ENCODE results near the gene RBMS3. TPM values are rescaled to one million over a fixed set of nuclear protein-coding genes. Genes with fewer than 3 reads are reported as not detected.

Gene RBMS3
- total and polyA plus RNA-seq, 9 donors, result 11.6 to 79.2 (median 63.1) TPM

DNA sequence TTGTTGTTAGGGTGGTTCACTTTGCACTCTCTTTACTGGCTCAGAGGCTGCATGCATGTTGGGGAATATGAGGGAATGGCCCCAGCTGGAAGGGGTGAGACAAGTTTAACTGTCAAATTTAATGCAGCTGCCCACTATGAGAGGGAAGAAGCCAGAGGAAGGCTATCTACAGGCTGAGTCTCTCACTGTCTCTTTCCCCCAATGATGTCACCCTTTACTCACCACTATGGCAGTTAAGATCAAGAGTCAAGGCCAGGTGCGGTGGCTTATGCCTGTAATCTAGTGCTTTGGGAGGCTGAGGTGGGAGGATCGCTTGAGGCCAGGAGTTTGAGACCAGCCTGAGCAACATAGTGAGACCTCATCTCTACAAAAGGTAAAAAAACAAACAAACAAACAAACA is 12.2 kb upstream of the RBMS3 start:
- no peaks in the 10 kb centered on the region for H3K4me1 ChIP-seq (ENCODE audit: insufficient read depth)
- H3K27ac ChIP-seq, result no peak overlapping the region
- intact Hi-C loops (cut with DNase I), result no loop called here
- TF ChIP-seq EP300 (IDR thresholded peaks at IDR 0.05), result no peak
- TF ChIP-seq, protein P1, sequence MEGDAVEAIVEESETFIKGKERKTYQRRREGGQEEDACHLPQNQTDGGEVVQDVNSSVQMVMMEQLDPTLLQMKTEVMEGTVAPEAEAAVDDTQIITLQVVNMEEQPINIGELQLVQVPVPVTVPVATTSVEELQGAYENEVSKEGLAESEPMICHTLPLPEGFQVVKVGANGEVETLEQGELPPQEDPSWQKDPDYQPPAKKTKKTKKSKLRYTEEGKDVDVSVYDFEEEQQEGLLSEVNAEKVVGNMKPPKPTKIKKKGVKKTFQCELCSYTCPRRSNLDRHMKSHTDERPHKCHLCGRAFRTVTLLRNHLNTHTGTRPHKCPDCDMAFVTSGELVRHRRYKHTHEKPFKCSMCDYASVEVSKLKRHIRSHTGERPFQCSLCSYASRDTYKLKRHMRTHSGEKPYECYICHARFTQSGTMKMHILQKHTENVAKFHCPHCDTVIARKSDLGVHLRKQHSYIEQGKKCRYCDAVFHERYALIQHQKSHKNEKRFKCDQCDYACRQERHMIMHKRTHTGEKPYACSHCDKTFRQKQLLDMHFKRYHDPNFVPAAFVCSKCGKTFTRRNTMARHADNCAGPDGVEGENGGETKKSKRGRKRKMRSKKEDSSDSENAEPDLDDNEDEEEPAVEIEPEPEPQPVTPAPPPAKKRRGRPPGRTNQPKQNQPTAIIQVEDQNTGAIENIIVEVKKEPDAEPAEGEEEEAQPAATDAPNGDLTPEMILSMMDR (IDR thresholded peaks at IDR 0.05), result no peak
- TF ChIP-seq POLR2A (IDR thresholded peaks at IDR 0.05), result no peak
- WGBS, 3 donors, result 86 to 94% (median 88%) methylated on average over 2 of the region's 2 CpGs
- no peaks in the 10 kb centered on the region for H3K27me3 ChIP-seq
- H3K4me3 ChIP-seq, result no peak overlapping the region
- no peak for DNase-seq
- no peaks in the 10 kb centered on the region for H3K36me3 ChIP-seq
- no peaks in the 10 kb centered on the region for H3K9me3 ChIP-seq

DNA sequence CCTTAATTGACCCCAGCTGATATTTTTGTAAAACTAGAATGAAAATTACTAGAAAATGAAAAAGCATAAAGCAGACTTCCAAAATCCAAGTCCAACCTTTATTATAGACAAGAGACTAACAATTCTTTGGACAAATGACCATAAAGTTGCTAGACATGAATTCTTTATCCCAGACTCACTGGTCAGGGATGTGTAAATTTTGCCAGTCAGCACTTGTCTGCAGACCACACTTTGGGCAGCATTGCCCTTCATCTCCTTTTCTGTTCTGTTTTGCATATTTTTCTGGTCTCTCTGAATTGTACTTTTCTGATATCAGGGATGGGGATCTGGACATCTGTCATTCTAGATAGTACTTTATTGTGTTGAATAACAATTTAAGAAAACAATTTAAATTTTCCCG is 10.1 kb upstream of the RBMS3 start:
- intact Hi-C loops (cut with DNase I), result loop anchor here in 1 of 4 donors (10.0 kb wide), 1 partner anchor 484 kb away; no protein-coding TSS in a partner anchor
- H3K4me3 ChIP-seq, result no peak overlapping the region
- WGBS, 3 donors, result 91 to 100% (median 91%) methylated on average over 1 of the region's 1 CpG
- no peaks in the 10 kb centered on the region for H3K9me3 ChIP-seq
- no peak overlapping the region for H3K27ac ChIP-seq
- H3K27me3 ChIP-seq, result no peaks in the 10 kb centered on the region
- H3K36me3 ChIP-seq, result no peaks in the 10 kb centered on the region
- no peak for TF ChIP-seq POLR2A (IDR thresholded peaks at IDR 0.05)
- TF ChIP-seq EP300 (IDR thresholded peaks at IDR 0.05), result no peak
- no peak for DNase-seq
- no peaks in the 10 kb centered on the region for H3K4me1 ChIP-seq (ENCODE audit: insufficient read depth)

DNA sequence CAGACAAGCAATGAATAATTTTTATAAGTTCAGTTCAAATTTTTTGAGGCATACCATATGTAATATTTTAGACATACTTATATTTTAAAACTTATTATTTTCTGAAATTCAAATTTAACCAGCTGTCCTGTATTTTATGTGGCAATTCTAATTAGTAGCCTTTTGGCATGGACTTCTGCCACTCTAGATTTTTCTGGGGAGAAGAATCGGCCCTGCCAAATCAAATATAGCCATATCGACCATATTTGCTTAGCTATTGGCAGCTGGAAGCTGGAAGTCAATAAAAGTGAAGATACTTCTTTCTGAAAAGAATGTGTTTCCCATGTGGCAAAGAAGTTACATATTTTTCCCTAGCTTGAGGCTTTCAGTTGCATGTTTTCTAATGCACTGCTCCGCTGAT is 9.4 kb upstream of the RBMS3 start:
- no peak for TF ChIP-seq POLR2A (IDR thresholded peaks at IDR 0.05)
- WGBS, 3 donors, result 81 to 88% (median 87%) methylated on average over 3 of the region's 3 CpGs
- DNase-seq, result no peak

DNA sequence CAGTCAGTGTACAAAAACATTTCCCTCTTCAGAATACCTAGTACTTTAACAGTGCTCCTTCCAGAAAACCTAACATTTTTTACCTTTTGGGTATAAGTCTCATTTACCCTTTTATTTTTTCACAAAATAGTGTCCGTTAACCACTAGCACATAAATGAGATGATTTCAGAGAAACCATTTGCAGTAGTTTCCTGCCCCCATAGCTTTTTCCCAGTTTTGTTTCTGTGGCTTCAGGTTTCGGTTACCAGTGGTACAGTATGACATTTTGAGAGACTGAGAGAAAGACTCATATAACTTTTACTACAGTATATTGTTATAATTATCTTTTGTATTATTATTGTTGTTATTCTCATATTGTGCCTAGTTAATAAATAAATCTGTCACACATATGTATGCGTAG is 6.2 kb upstream of the RBMS3 start:
- no peak overlapping the region for H3K27ac ChIP-seq
- intact Hi-C loops (cut with DNase I), result loop anchor here in 1 of 4 donors (10.0 kb wide), 1 partner anchor 480 kb away; no protein-coding TSS in a partner anchor

More for the DNA sequence above, 9.4 kb upstream of the RBMS3 start:
- Histone ChIP-seq H3K9me3 (no peaks in the 10 kb centered on the region), H3K4me3 (no peak overlapping the region), H3K27me3 (no peaks in the 10 kb centered on the region), H3K36me3 (no peaks in the 10 kb centered on the region), H3K27ac (no peak overlapping the region), H3K4me1 (ENCODE audit: insufficient read depth) (no peaks in the 10 kb centered on the region)
- intact Hi-C loops (cut with DNase I), result loop anchor here in 1 of 4 donors (10.0 kb wide), 1 partner anchor 483 kb away; no protein-coding TSS in a partner anchor

DNA sequence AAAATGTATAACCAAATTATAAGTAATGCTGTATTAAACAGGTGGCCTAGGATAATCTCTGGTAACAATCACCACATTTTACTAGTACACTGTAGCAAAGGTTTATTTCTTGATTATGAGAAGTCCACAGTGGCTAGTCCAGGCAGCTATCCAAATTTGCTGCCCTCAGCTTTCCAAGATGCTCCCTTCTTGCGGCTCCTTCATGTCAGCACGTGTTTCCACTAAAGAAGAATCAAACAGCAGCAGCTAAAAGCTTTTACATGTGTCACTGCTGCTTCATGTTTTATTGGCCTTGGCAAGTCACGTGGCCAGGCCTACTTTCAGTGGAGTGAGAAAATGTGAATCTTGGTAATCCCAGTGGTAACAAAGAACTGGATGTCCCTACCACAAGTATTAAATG is 5.6 kb upstream of the RBMS3 start:
- no peak overlapping the region for H3K4me3 ChIP-seq
- no peaks in the 10 kb centered on the region for H3K27me3 ChIP-seq
- intact Hi-C loops (cut with DNase I), result loop anchor here in 1 of 4 donors (10.0 kb wide), 1 partner anchor 479 kb away; no protein-coding TSS in a partner anchor
- 14 to 26% (median 22%) methylated on average over 3 of the region's 3 CpGs for WGBS, 3 donors
- H3K36me3 ChIP-seq, result no peaks in the 10 kb centered on the region
- H3K4me1 ChIP-seq (ENCODE audit: insufficient read depth), result peaks cover 4% of the 10 kb centered on the region
- TF ChIP-seq EP300 (IDR thresholded peaks at IDR 0.05) (no peak), POLR2A (IDR thresholded peaks at IDR 0.05) (no peak)
- TF ChIP-seq, protein P1 (IDR thresholded peaks at IDR 0.05), result no peak
- H3K9me3 ChIP-seq, result no peaks in the 10 kb centered on the region
- peak in 4 of 5 donors; percentile 21 to 48 (median 44) for DNase-seq
- H3K27ac ChIP-seq, result no peak overlapping the region

More for the DNA sequence above, 6.2 kb upstream of the RBMS3 start:
- no peak for DNase-seq
- Histone ChIP-seq H3K27me3 (no peaks in the 10 kb centered on the region), H3K4me1 (ENCODE audit: insufficient read depth) (peaks cover 3% of the 10 kb centered on the region), H3K9me3 (no peaks in the 10 kb centered on the region), H3K4me3 (no peak overlapping the region), H3K36me3 (no peaks in the 10 kb centered on the region)
- WGBS, 3 donors, result 95 to 99% (median 96%) methylated on average over 3 of the region's 3 CpGs
- TF ChIP-seq, protein P1 (IDR thresholded peaks at IDR 0.05), result no peak
- TF ChIP-seq EP300 (IDR thresholded peaks at IDR 0.05) (no peak), POLR2A (IDR thresholded peaks at IDR 0.05) (no peak)
